Right cardiac atrium (tissue), 5 donors: ENCODE results near the gene PTPN6. TPM values are rescaled to one million over a fixed set of nuclear protein-coding genes. Genes with fewer than 3 reads are reported as not detected.

Experiments used
- ATAC-seq, 2 donors: fragments of 200-7000 bp; cut with Tn5 transposase; one replicate each; pipeline versions ENCODE4 v1.8.0 to v1.9.1; 2020; ENCODE audit warnings: moderate library complexity in 2 of 2, mild to moderate bottlenecking in 1 of 2
- DNase-seq, 3 donors: peaks; one replicate each; pipeline ENCODE4 v3.0.0-alpha.2; 2020
- H3K27ac ChIP-seq: one replicate; pipeline ENCODE4 v1.5.1; 2013; ENCODE audit warnings: mild to moderate bottlenecking, low read length, control low read depth, moderate library complexity
- H3K27me3 ChIP-seq: one replicate; pipeline ENCODE4 v1.6.1; 2013; ENCODE audit not compliant: control insufficient read depth, insufficient read depth
- H3K4me1 ChIP-seq: one replicate; pipeline ENCODE4 v1.6.1; 2013; ENCODE audit warnings: low read length; ENCODE audit not compliant: control insufficient read depth, insufficient read depth
- H3K4me3 ChIP-seq: one replicate; pipeline ENCODE4 v1.5.1; 2013; ENCODE audit warnings: low read length, control low read depth
- H3K9me3 ChIP-seq: one replicate; pipeline ENCODE4 v1.6.1; 2013; ENCODE audit warnings: low read length; ENCODE audit not compliant: control insufficient read depth
- WGBS: extraction: QIAGEN DNeasy Blood & Tissue Kit; methylation state at CpG from one replicate; pipeline ENCODE4 v1.1.7; 2013; 5-methylcytosine and 5-hydroxymethylcytosine counted together
- intact Hi-C, 4 donors: fragments of 100-400 bp; cut with DNase I; formaldehyde crosslinking; loops; one replicate each; pipeline versions ENCODE4 v1.11.0 to v1.14.0; 2022 to 2023
- polyA plus RNA-seq: library from polyadenylated mRNA; stranded (reverse); fragments of 200-250 nt; gene quantifications from one replicate; pipeline ENCODE4 v1.2.3, GENCODE V29; 2013
- total RNA-seq, 4 donors: library from RNA; stranded (reverse); fragmentation: NEBNext Ultra II Directional; extraction: Animal tissue kit (Norgen Biotek cat#: 25700); gene quantifications; one replicate each; pipeline ENCODE4 v1.2.1, GENCODE V29; 2021
- donor health status: healthy with polysubstance abuse.
- donor health status: DM: no; HTN: yes; CAD: no.
- donor health status: DM: no; HTN: no; CAD: no.
- donor health status: DM: no; HTN: yes; CAD: no; lungs with severe emphysema.
- donor health status: DM: yes; HTN: yes; CAD: no.

PTPN6 gene
- total and polyA plus RNA-seq, 5 donors, result 5.9 to 12.1 (median 8.2) TPM

GRCh38 chr12:6951551-6952120 is 480 bp downstream of the PTPN6 start:
- WGBS, result 84% methylated on average over 20 of the region's 20 CpGs
- Histone ChIP-seq H3K4me1 (no peaks in the 10 kb centered on the region), H3K27me3 (no peaks in the 10 kb centered on the region), H3K9me3 (no peaks in the 10 kb centered on the region), H3K27ac (peak overlapping the region; percentile 22), H3K4me3 (peak overlapping the region; percentile 1)
- DNase-seq (peak; percentile 20 to 54 (median 29)), ATAC-seq (no peak)
- intact Hi-C loops, result loop anchor here in 1 of 4 donors (10.0 kb wide), 1 partner anchor 153 kb away; the partner anchor contains the start of gene C1RL

DNA sequence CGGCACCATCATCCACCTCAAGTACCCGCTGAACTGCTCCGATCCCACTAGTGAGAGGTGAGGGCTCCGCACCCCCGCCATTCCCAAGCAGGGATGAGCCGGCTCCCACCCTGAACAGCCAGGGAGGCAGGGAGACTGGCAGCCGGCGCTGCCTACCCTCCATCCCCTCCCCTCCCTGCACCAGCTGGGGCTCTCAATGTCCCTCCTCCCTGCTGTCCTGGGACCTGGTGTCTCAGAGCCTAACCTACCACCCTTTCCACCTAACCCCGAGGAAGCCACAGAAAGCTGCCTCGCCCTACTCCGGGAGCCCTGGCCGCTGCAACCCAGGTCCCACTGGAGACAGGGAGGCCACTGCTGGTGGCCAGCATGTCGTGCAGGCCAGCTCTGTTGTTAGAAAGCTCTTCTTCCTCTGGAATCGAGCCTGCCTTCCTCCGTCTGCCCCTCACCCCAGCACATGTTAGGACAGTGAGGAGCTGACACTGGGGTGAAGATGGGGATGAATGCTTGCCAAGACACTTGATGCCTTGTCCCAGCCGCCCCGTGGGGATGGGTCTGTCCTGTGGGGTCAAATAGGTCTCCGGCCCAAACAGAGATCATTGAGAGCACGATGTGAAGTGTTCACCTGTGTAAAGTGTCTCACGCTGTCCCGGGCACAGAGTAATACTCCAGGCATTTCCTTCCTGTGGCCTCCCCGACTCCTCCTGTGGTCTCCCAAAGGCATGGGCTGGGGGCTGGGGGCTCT is 1.1 kb downstream of the PTPN6 start:
- Histone ChIP-seq H3K4me3 (peak overlapping the region; percentile 4), H3K4me1 (no peaks in the 10 kb centered on the region), H3K9me3 (no peaks in the 10 kb centered on the region), H3K27me3 (no peaks in the 10 kb centered on the region), H3K27ac (no peak overlapping the region)
- intact Hi-C loops, result loop anchor here in 1 of 4 donors (10.0 kb wide), 1 partner anchor 153 kb away; the partner anchor contains the start of gene C1RL
- 64% methylated on average over 22 of the region's 22 CpGs for WGBS
- DNase-seq, result peak; percentile 13 to 57 (median 53)
- ATAC-seq, result no peak

- peak overlapping the region; percentile 4 for H3K4me3 ChIP-seq
- intact Hi-C loops, result loop anchor here in 1 of 4 donors (10.0 kb wide), 1 partner anchor 152 kb away; the partner anchor contains the start of gene C1RL
- DNase-seq, result peak in 1 of 3 donors; percentile 26
These were observed 1.8 kb downstream of the PTPN6 start for GRCh38 chr12:6952863-6953441.

DNA sequence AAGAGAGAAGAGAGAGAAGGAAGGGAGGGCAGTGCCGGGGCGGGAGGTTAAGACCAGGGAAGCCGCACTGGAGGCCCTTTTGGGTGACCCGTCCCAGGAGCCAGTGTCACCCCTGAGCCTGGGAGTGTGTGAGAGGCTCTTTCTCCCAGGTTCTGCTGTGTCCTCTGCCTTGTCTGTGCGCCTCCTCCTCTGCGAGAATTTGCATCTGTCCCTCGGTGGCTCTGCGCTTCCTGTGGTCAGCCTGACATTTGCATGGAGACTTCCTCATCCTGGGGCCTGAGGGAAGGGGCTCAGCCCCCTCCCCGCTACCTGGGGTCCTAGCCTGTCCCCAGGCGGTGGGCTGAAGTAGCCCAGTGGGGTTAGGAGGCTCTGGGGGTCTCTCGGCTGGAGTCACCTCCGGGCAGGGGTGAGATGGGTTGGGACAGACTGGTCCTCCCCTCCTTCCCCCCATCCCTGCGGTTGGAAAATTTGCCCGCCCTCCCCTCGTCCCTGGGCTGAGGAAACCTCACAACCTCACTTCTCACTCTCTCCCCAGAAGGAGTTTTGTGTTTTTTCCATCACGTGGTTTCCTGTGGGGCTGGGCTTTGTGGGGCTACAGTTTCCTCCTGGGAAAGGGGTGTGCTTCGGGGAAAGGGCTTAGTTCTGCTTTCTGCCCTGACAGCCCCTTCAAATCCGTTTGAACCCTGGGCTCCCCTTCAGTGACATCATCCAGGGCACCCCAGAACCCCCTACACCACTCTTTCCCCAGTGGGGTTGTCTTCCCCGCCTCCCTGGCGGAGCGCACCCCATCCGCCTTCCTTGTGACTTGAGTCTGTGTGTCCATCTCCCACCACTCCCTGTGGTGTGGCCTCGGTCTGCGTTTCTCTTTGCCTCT is 2.5 kb downstream of the PTPN6 start:
- no peak overlapping the region for H3K27ac ChIP-seq
- H3K4me1 ChIP-seq, result no peaks in the 10 kb centered on the region
- WGBS, result 46% methylated on average over 24 of the region's 24 CpGs
- DNase-seq (peak; percentile 48 to 83 (median 75)), ATAC-seq (peak; percentile 42 to 69)
- no peaks in the 10 kb centered on the region for H3K27me3 ChIP-seq
- H3K4me3 ChIP-seq, result no peak overlapping the region
- no peaks in the 10 kb centered on the region for H3K9me3 ChIP-seq
- intact Hi-C loops, result loop anchor here in 1 of 4 donors (10.0 kb wide), 1 partner anchor 151 kb away; the partner anchor contains the start of gene C1RL

More at GRCh38 chr12:6952863-6953441, 1.8 kb downstream of the PTPN6 start:
- ATAC-seq, result no peak
- H3K9me3 ChIP-seq, result no peaks in the 10 kb centered on the region
- no peaks in the 10 kb centered on the region for H3K27me3 ChIP-seq
- no peaks in the 10 kb centered on the region for H3K4me1 ChIP-seq
- 78% methylated on average over 15 of the region's 15 CpGs for WGBS
- no peak overlapping the region for H3K27ac ChIP-seq

DNA sequence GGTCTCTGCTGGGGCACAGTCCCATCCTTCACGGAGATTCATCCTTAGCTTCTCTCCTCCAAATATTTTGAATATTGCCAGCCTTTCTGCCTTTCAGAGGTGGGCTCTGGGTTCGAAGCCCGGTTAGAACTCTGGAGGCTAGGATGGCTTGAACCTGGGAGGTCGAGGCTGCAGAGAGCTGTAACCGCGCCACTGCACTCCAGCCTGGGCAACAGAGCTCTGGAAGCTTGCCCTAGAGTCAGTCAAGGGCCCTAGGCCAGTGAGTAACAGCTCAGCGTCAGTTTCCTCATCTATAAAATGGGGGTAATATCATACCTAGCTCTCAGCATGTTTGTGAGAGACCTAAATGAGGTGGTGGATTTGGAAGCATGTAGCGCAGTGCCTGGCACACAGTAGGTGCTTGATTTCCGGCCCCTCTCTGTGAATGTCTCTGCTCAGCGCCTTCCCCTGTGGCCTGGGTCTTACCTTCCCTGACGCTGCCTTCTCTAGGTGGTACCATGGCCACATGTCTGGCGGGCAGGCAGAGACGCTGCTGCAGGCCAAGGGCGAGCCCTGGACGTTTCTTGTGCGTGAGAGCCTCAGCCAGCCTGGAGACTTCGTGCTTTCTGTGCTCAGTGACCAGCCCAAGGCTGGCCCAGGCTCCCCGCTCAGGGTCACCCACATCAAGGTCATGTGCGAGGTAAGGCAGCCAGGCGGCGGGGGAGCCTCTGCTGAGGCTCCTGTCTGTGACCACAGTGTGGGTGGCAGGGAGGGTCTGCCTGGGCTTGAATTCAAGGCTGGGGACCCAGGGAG is 3.4 kb downstream of the PTPN6 start:
- no peak for ATAC-seq
- WGBS, result 88% methylated on average over 21 of the region's 21 CpGs
- H3K27me3 ChIP-seq, result no peaks in the 10 kb centered on the region
- intact Hi-C loops, result loop anchor here in 1 of 4 donors (10.0 kb wide), 1 partner anchor 150 kb away; the partner anchor contains the start of gene C1RL
- H3K4me1 ChIP-seq, result no peaks in the 10 kb centered on the region
- no peak overlapping the region for H3K4me3 ChIP-seq
- no peak overlapping the region for H3K27ac ChIP-seq
- DNase-seq, result peak; percentile 10 to 51 (median 47)
- no peaks in the 10 kb centered on the region for H3K9me3 ChIP-seq

DNA sequence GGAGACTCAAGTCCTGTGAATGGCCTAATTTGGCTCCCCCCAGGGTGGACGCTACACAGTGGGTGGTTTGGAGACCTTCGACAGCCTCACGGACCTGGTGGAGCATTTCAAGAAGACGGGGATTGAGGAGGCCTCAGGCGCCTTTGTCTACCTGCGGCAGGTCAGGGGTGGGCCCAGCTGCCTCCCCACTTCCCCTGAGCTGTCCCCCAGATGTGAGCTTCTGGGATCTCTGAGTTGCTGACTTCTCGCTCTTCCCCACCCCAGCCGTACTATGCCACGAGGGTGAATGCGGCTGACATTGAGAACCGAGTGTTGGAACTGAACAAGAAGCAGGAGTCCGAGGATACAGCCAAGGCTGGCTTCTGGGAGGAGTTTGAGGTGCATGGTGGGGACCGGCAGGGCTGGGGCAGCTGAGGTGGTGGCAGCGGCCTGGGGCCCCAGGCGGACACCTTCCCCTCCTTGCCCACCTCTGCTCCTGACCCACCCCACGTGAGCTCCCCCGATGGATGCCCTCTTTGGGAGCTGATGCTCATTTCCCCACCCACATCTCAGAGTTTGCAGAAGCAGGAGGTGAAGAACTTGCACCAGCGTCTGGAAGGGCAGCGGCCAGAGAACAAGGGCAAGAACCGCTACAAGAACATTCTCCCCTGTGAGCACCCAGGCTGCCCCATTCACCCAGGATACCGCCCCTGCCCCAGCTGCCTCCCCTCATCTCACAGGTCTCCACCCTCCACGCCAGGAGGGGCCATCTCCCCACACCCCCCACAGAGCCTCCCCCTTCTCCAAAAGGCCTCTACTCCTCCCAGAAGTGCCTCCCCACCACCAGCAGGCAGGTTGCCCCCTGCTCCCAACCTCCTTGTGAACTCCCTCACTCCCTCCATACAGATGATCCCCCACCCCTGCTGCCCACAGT is 4.2 kb downstream of the PTPN6 start:
- Histone ChIP-seq H3K27me3 (no peaks in the 10 kb centered on the region), H3K27ac (no peak overlapping the region), H3K4me1 (no peaks in the 10 kb centered on the region), H3K4me3 (no peak overlapping the region), H3K9me3 (no peaks in the 10 kb centered on the region)
- no peak for ATAC-seq
- WGBS, result 93% methylated on average over 22 of the region's 22 CpGs
- DNase-seq, result peak in 2 of 3 donors; percentile 41 to 50
- intact Hi-C loops, result loop anchor here in 1 of 4 donors (10.0 kb wide), 1 partner anchor 149 kb away; the partner anchor contains the start of gene C1RL

- 82% methylated on average over 28 of the region's 28 CpGs for WGBS
- Histone ChIP-seq H3K4me3 (no peak overlapping the region), H3K4me1 (peaks cover 1% of the 10 kb centered on the region), H3K27me3 (no peaks in the 10 kb centered on the region), H3K27ac (no peak overlapping the region), H3K9me3 (no peaks in the 10 kb centered on the region)
- DNase-seq (peak in 2 of 3 donors; percentile 41 to 42), ATAC-seq (no peak)
- intact Hi-C loops, result loop anchor here in 1 of 4 donors (10.0 kb wide), 1 partner anchor 149 kb away; the partner anchor contains the start of gene C1RL
These were observed 5.0 kb downstream of the PTPN6 start for GRCh38 chr12:6956021-6956727.

DNA sequence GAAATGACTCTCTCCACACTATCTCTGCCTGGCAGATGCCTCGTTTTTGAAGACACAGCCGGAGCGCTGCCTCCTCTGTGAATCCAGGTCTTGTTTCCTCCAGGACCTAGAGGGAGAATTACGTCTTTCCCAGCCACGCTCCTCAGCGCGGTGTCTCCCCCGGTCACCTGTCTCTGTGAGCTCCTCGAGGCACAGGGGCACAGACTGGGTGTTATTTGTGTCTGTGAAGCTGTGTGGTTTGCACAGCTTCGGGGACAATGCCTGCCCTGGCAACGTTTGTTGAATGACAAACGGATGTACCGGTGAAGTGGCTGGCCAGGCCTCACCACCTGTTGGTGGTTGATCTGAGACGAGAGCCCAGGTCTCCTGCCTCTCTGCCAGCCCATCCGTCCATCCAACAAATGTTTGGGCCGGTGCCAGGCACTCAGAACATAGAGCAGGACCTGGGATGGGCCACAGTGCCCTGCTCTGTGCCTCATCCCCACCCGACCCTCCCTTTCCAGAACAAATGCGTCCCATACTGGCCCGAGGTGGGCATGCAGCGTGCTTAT is 6.1 kb downstream of the PTPN6 start:
- intact Hi-C loops, result loop anchor here in 1 of 4 donors (10.0 kb wide), 1 partner anchor 148 kb away; the partner anchor contains the start of gene C1RL
- H3K27me3 ChIP-seq, result no peaks in the 10 kb centered on the region
- H3K4me3 ChIP-seq, result no peak overlapping the region
- DNase-seq, result peak in 2 of 3 donors; percentile 51 to 54
- no peak for ATAC-seq
- peaks cover 2% of the 10 kb centered on the region for H3K4me1 ChIP-seq
- H3K9me3 ChIP-seq, result no peaks in the 10 kb centered on the region
- whole genome bisulfite sequencing, result 86% methylated on average over 20 of the region's 20 CpGs
- no peak overlapping the region for H3K27ac ChIP-seq
